ENCODE results near the gene GEMIN5. TPM values are rescaled to one million over a fixed set of nuclear protein-coding genes. Genes with fewer than 3 reads are reported as not detected.

Gene GEMIN5
- total and polyA plus RNA-seq, 2 of the 8 experiments (the other 6 are each of a cell fraction or from before 2014, with no cell fraction given), result 12.8 to 47.0 TPM

- TF ChIP-seq CTBP2 (IDR thresholded peaks at IDR 0.05; ENCODE audit: borderline replicate concordance, insufficient read depth, insufficient read length, low read length), result no peak
- peak; percentile 76 for TF ChIP-seq KDM4A (IDR thresholded peaks at IDR 0.05; ENCODE audit: low read depth, low read length, severe bottlenecking)
- TF ChIP-seq GABPA (IDR thresholded peaks at IDR 0.05; ENCODE audit: borderline replicate concordance, insufficient read depth, low read length), result no peak
- TF ChIP-seq CHD1 (IDR thresholded peaks at IDR 0.05; ENCODE audit: low read depth, low read length), result no peak
- no peak for TF ChIP-seq NANOG (IDR thresholded peaks at IDR 0.05; ENCODE audit: insufficient read depth, low read depth, low read length, poor library complexity, severe bottlenecking)
- peak; percentile 76 for TF ChIP-seq CREB1 (IDR thresholded peaks at IDR 0.05)
- no peak for TF ChIP-seq CBX8 (IDR thresholded peaks at IDR 0.05; ENCODE audit: borderline replicate concordance, low read depth, low read length)
- TF ChIP-seq POLR2AphosphoS5 (IDR thresholded peaks at IDR 0.05; ENCODE audit: low read depth, low read length), result peak; percentile 94
- no peak for TF ChIP-seq SAP30 (IDR thresholded peaks at IDR 0.05; ENCODE audit: insufficient read depth, insufficient replicate concordance, low read length)
- TF ChIP-seq TBP (IDR thresholded peaks at IDR 0.05; ENCODE audit: low read depth, low read length), result peak; percentile 83
- TF ChIP-seq EP300 (IDR thresholded peaks at IDR 0.05; ENCODE audit: borderline replicate concordance in 1 of 2, low read depth in 2 of 2, low read length in 2 of 2), result peak in 1 of 2 experiments; percentile 7; a peak in 1 of 3 replicates
- peak; percentile 72 for TF ChIP-seq YY1 (IDR thresholded peaks at IDR 0.05; ENCODE audit: low read depth, low read length)
- TF ChIP-seq CEBPB (IDR thresholded peaks at IDR 0.05; ENCODE audit: low read depth, low read length), result no peak
- TF ChIP-seq POLR2A (IDR thresholded peaks at IDR 0.05; ENCODE audit: control extremely low read depth in 1 of 2, low read depth in 2 of 2, low read length in 2 of 2), result peak; percentile 68 to 89; a peak in 2 of 3 replicates
- TF ChIP-seq CBX5 (IDR thresholded peaks at IDR 0.05; ENCODE audit: low read depth, low read length), result no peak
- no peak for TF ChIP-seq SIX5 (IDR thresholded peaks at IDR 0.05; ENCODE audit: low read depth, low read length)
- no peak for TF ChIP-seq HDAC6 (IDR thresholded peaks at IDR 0.05; ENCODE audit: low read depth, low read length)
- TF ChIP-seq POU5F1 (IDR thresholded peaks at IDR 0.05; ENCODE audit: low read depth, low read length), result no peak
- no peak for TF ChIP-seq ZNF274 (IDR thresholded peaks at IDR 0.05; ENCODE audit: borderline replicate concordance, extremely low read depth, low read length)
- peak; percentile 97 for TF ChIP-seq PHF8 (conservative IDR thresholded peaks at IDR 0.05; ENCODE audit: low read depth, low read length)
- TF ChIP-seq TEAD4 (IDR thresholded peaks at IDR 0.05; ENCODE audit: low read depth, low read length), result 0 out of 2 replicates have a peak, but pooled peaks have one; percentile 18
- TF ChIP-seq SP2 (IDR thresholded peaks at IDR 0.05; ENCODE audit: low read length), result peak; percentile 95
- TF ChIP-seq EZH2 (IDR thresholded peaks at IDR 0.05; ENCODE audit: low read depth, low read length, severe bottlenecking), result no peak
- TF ChIP-seq SIRT6 (IDR thresholded peaks at IDR 0.05; ENCODE audit: low read length), result no peak
- no peak for TF ChIP-seq SIN3A (conservative IDR thresholded peaks at IDR 0.05 in 1 of 2, IDR thresholded peaks at IDR 0.05 in 1 of 2; ENCODE audit: low read depth in 1 of 2, low read length in 2 of 2)
Observed at GRCh38 chr5:154858297-154858971, 79.6 kb downstream of the GEMIN5 start, which contains the start of gene CNOT8 (continued).

Measured in H1 (cell line).